Natural killer cell (primary cell): ENCODE results near the gene PRKCG. TPM values are rescaled to one million over a fixed set of nuclear protein-coding genes. Genes with fewer than 3 reads are reported as not detected.

Experiments
- ATAC-seq, 3 donors: fragments of 150-1000 bp in 2 of 3; fragments of 200-7000 bp in 1 of 3; cut with Tn5 transposase; 1 replicate in 1 of 3; 2 replicates in 2 of 3; pipeline ENCODE4 v1.10.0; 2021; ENCODE audit warnings: mild to moderate bottlenecking in 2 of 3, moderate library complexity in 2 of 3
- DNase-seq, 2 donors: peaks; one replicate each; pipeline versions ENCODE4 v3.0.0 to v3.0.0-alpha.2; 2013 to 2021; ENCODE audit warnings: mixed read lengths in 1 of 2
- H3K27ac ChIP-seq: one replicate; pipeline ENCODE4 v1.5.1; 2013; ENCODE audit warnings: mild to moderate bottlenecking, low read length
- H3K27me3 ChIP-seq: one replicate; pipeline ENCODE4 v1.6.1; 2013; ENCODE audit warnings: low read length; ENCODE audit not compliant: control insufficient read depth, insufficient read depth
- H3K36me3 ChIP-seq: one replicate; pipeline ENCODE4 v1.6.1; 2013; ENCODE audit warnings: low read length; ENCODE audit not compliant: control insufficient read depth, insufficient read depth
- H3K4me1 ChIP-seq: one replicate; pipeline ENCODE4 v1.6.1; 2013; ENCODE audit warnings: low read length; ENCODE audit not compliant: control insufficient read depth, insufficient read depth
- H3K4me3 ChIP-seq: one replicate; pipeline ENCODE4 v1.5.1; 2013; ENCODE audit warnings: low read length
- H3K9me3 ChIP-seq: one replicate; pipeline ENCODE4 v1.6.1; 2013; ENCODE audit warnings: low read length; ENCODE audit not compliant: control insufficient read depth, insufficient read depth
- H3K27ac Mint-ChIP-seq, 2 donors: one replicate each; pipeline ENCODE4 v1.8.0; 2022; ENCODE audit warnings: mild to moderate bottlenecking in 2 of 2, mixed read lengths in 2 of 2, moderate library complexity in 1 of 2
- H3K27me3 Mint-ChIP-seq, 2 donors: one replicate each; pipeline ENCODE4 v1.8.0; 2022; ENCODE audit warnings: low read depth in 2 of 2, mixed read lengths in 2 of 2
- H3K36me3 Mint-ChIP-seq: one replicate; pipeline ENCODE4 v1.8.0; 2022; ENCODE audit warnings: mixed read lengths
- H3K4me1 Mint-ChIP-seq, 2 donors: one replicate each; pipeline ENCODE4 v1.8.0; 2022; ENCODE audit warnings: mixed read lengths in 2 of 2
- H3K4me3 Mint-ChIP-seq: one replicate; pipeline ENCODE4 v1.8.0; 2022; ENCODE audit warnings: mild to moderate bottlenecking, moderate library complexity, mixed read lengths
- H3K9me3 Mint-ChIP-seq, 2 donors: one replicate each; pipeline ENCODE4 v1.8.0; 2022; ENCODE audit warnings: mixed read lengths in 2 of 2
- CTCF ChIP-seq: fragments of 200-600 bp; IDR thresholded peaks from one replicate; pipeline ENCODE4 v1.8.0; 2022; ENCODE audit warnings: antibody characterized with exemption
- WGBS: methylation state at CpG from one replicate; pipeline ENCODE4 v1.1.7; 2013; ENCODE audit warnings: missing lambda C conversion rate; ENCODE audit not compliant: insufficient coverage; 5-methylcytosine and 5-hydroxymethylcytosine counted together
- intact Hi-C: fragments of 100-400 bp; cut with micrococcal nuclease; formaldehyde crosslinking; loops from one replicate; pipeline ENCODE4 v1.14.2; 2022
- total RNA-seq, 4 donors: library from RNA; stranded (reverse); fragments of 120-200 nt in 1 of 4; gene quantifications; one replicate each; pipeline versions ENCODE4 v1.2.3 to v1.2.4, GENCODE V29; 2013 to 2022

Gene PRKCG
- total RNA-seq, 3 donors from 2014 or later (not counting 1 experiment from before 2014, with no cell fraction given): 0.55 to 2.6 (median 1.5) TPM

- 85% methylated on average over 6 of the region's 9 CpGs for WGBS
- ATAC-seq (no peak), DNase-seq (no peak)
- Mint-ChIP-seq H3K27ac (no peak overlapping the region), H3K36me3 (no peaks in the 10 kb centered on the region), H3K4me1 (no peaks in the 10 kb centered on the region), H3K9me3 (no peaks in the 10 kb centered on the region), H3K4me3 (no peak overlapping the region), H3K27me3 (peaks cover 20 to 30% of the 10 kb centered on the region in 2 donors)
- Histone ChIP-seq H3K36me3 (no peaks in the 10 kb centered on the region), H3K27ac (no peak overlapping the region), H3K9me3 (no peaks in the 10 kb centered on the region), H3K4me3 (no peak overlapping the region), H3K27me3 (peaks cover 8% of the 10 kb centered on the region), H3K4me1 (no peaks in the 10 kb centered on the region)
- TF ChIP-seq CTCF: no peak
- intact Hi-C loops: no loop called here
Measured at GRCh38 chr19:53951947-53952346, 70.0 kb downstream of the PRKCG start.

- TF ChIP-seq CTCF: no peak
- Histone ChIP-seq H3K27ac (no peak overlapping the region), H3K36me3 (no peaks in the 10 kb centered on the region), H3K9me3 (no peaks in the 10 kb centered on the region), H3K4me3 (no peak overlapping the region), H3K4me1 (no peaks in the 10 kb centered on the region), H3K27me3 (peaks cover 15% of the 10 kb centered on the region)
- ATAC-seq (no peak), DNase-seq (no peak)
- intact Hi-C loops: no loop called here
- no peak overlapping the region for H3K4me3 Mint-ChIP-seq
- H3K36me3 Mint-ChIP-seq: no peaks in the 10 kb centered on the region
- H3K27me3 Mint-ChIP-seq: peaks cover 24 to 39% of the 10 kb centered on the region in 2 donors
- no peaks in the 10 kb centered on the region for H3K9me3 Mint-ChIP-seq
- 83% methylated on average over 7 of the region's 8 CpGs for WGBS
- H3K4me1 Mint-ChIP-seq: peaks cover 0 to under 1% of the 10 kb centered on the region in 2 donors
- no peak overlapping the region for H3K27ac Mint-ChIP-seq
Measured at GRCh38 chr19:53953383-53953782, 71.4 kb downstream of the PRKCG start.

Other genes starting within 250 kb of the PRKCG start
- 10 to 100 TPM in 1 of 3 donors, under 1 TPM in 2; 0.35 to 13.6 (median 0.84) TPM for gene NLRP12, start 57.9 kb upstream of the PRKCG start, total RNA-seq
- gene MYADM, start 14.3 kb upstream of the PRKCG start, total RNA-seq: 100 to 1,000 TPM; 219 to 658 (median 296) TPM
- not detected for gene CACNG7, start 27.1 kb downstream of the PRKCG start, total RNA-seq
- gene CACNG8, start 80.7 kb downstream of the PRKCG start, total RNA-seq: 1 to 10 TPM in 1 of 3 donors, not detected in 2; 2.3 TPM
- gene CACNG6, start 109.4 kb downstream of the PRKCG start, total RNA-seq: 10 to 100 TPM in 1 of 3 donors, not detected in 2; 11.5 TPM
- 1 to 10 TPM in 2 of 3 donors, under 1 TPM in 1; 0.72 to 2.8 (median 2.7) TPM for gene VSTM1, start 181.7 kb downstream of the PRKCG start, total RNA-seq
- gene TARM1, start 199.2 kb downstream of the PRKCG start, total RNA-seq: not detected
- 1 to 10 TPM; 2.3 to 5.4 (median 4.4) TPM for gene OSCAR, start 218.6 kb downstream of the PRKCG start, total RNA-seq
- gene NDUFA3, start 220.7 kb downstream of the PRKCG start, total RNA-seq: 10 to 100 TPM; 48.4 to 91.9 (median 71.4) TPM
- gene TFPT, start 233.5 kb downstream of the PRKCG start, total RNA-seq: 10 to 100 TPM; 14.1 to 14.4 (median 14.2) TPM
- 10 to 100 TPM; 64.4 to 65.9 (median 64.9) TPM for gene PRPF31, start 233.6 kb downstream of the PRKCG start, total RNA-seq